SK-N-MC (cell line): ENCODE data around the gene NANP.
"Not testable (repeated sequence)": the region's sequence is repeated elsewhere in the genome, so short reads cannot be mapped to it uniquely, and the experiment has no call there.

ENCODE experiments used
- DNase-seq: peaks from one replicate; pipeline ENCODE4 v3.0.0-alpha.2; 2011; ENCODE audit warnings: low read depth, low spot score
- H3K27ac ChIP-seq: fragments of 200-600 bp; sonication (generic); 2 replicates; pipeline ENCODE4 v1.5.1; 2016; ENCODE audit warnings: mixed run types
- H3K36me3 ChIP-seq: fragments of 200-600 bp; sonication (generic); 2 replicates; pipeline ENCODE4 v1.6.1; 2017; ENCODE audit warnings: antibody characterized with exemption, low read length, mixed read lengths; ENCODE audit not compliant: insufficient read depth
- H3K4me3 ChIP-seq: fragments of 200-600 bp; sonication (generic); 2 replicates; pipeline ENCODE4 v1.5.1; 2016
- H3K9ac ChIP-seq: fragments of 200-600 bp; sonication (generic); 2 replicates; pipeline ENCODE4 v1.8.0; 2017; ENCODE audit warnings: mixed run types, mixed read lengths; ENCODE audit not compliant: insufficient read length
- H3K9me3 ChIP-seq: fragments of 200-600 bp; sonication (generic); 2 replicates; pipeline ENCODE4 v1.6.1; 2017; ENCODE audit warnings: low read depth, mild to moderate bottlenecking, antibody characterized with exemption, low read length, moderate library complexity, mixed read lengths
- EZH2 ChIP-seq: fragments of 200-600 bp; sonication (generic); IDR thresholded peaks from one replicate; pipeline ENCODE4 v1.6.1; 2017; ENCODE audit warnings: antibody characterized with exemption
- FOXP2 ChIP-seq: optimal IDR thresholded peaks from 2 replicates; pipeline ENCODE3; 2011; ENCODE audit warnings: mild to moderate bottlenecking, moderate library complexity; ENCODE audit not compliant: insufficient read depth; ENCODE audit errors: extremely low read length, control extremely low read depth
- POLR2AphosphoS5 ChIP-seq: IDR thresholded peaks from 2 replicates; pipeline ENCODE4 v1.6.1; 2012; ENCODE audit warnings: mild to moderate bottlenecking, low read depth, low read length, borderline replicate concordance

Gene NANP

GRCh38 chr20:25622049-25622448 is 1.8 kb downstream of the NANP start:
- peaks cover 4% of the 10 kb centered on the region for H3K36me3 ChIP-seq
- no peak overlapping the region for H3K27ac ChIP-seq
- H3K9me3 ChIP-seq = no peaks in the 10 kb centered on the region
- peak overlapping the region; percentile 96 for H3K4me3 ChIP-seq
- no peak for TF ChIP-seq FOXP2
- TF ChIP-seq EZH2 = no peak
- TF ChIP-seq POLR2AphosphoS5 = no peak
- DNase-seq = no peak
- peak overlapping the region; percentile 100 for H3K9ac ChIP-seq

DNA sequence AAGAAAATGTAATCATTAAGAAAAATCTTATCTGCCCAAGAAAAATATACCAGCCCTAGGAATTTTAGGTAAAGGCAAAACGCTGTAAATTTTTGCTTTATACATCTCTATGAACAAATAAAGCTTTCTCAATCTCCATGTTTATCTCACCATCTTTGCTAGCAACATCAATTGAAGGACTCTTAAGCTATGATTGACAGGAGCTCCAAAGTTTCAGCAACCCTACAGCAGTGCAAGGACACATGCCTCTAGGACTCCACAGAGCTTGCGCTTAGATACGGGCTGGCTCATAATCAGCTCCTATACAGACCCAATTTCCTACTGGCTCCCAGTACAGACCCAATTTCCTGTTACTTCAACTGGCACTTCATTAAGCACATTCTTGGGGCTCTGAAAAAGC is 4.3 kb downstream of the NANP start:
- Histone ChIP-seq H3K36me3 (peaks cover 23% of the 10 kb centered on the region), H3K4me3 (no peak overlapping the region)

GRCh38 chr20:25608774-25609173 is 15.0 kb downstream of the NANP start:
- no peak overlapping the region for H3K4me3 ChIP-seq
- no peak for TF ChIP-seq EZH2
- TF ChIP-seq FOXP2 = no peak
- TF ChIP-seq POLR2AphosphoS5 = no peak
- no peak overlapping the region for H3K27ac ChIP-seq
- no peaks in the 10 kb centered on the region for H3K9me3 ChIP-seq
- DNase-seq = no peak
- H3K9ac ChIP-seq = no peak overlapping the region
- H3K36me3 ChIP-seq = peaks cover 5% of the 10 kb centered on the region; the same call in 1 of the 2 replicates

More for the DNA sequence above, 4.3 kb downstream of the NANP start:
- H3K9me3 ChIP-seq = no peaks in the 10 kb centered on the region
- no peak overlapping the region for H3K9ac ChIP-seq
- no peak for DNase-seq
- H3K27ac ChIP-seq = no peak overlapping the region
- TF ChIP-seq EZH2 = no peak
- no peak for TF ChIP-seq POLR2AphosphoS5
- no peak for TF ChIP-seq FOXP2

- no peak for TF ChIP-seq EZH2
- no peak for TF ChIP-seq POLR2AphosphoS5
- TF ChIP-seq FOXP2 = no peak
- no peak overlapping the region for H3K9ac ChIP-seq
- DNase-seq = no peak
These were observed 17.6 kb downstream of the NANP start for GRCh38 chr20:25606094-25606695.

GRCh38 chr20:25605148-25605547 is 18.7 kb downstream of the NANP start:
- Histone ChIP-seq H3K9ac (no peak overlapping the region), H3K27ac (no peak overlapping the region), H3K36me3 (no peaks in the 10 kb centered on the region), H3K4me3 (no peak overlapping the region), H3K9me3 (no peaks in the 10 kb centered on the region)
- no peak for DNase-seq
- TF ChIP-seq FOXP2 = no peak
- TF ChIP-seq POLR2AphosphoS5 = no peak
- TF ChIP-seq EZH2 = no peak

More at GRCh38 chr20:25606094-25606695, 17.6 kb downstream of the NANP start:
- H3K36me3 ChIP-seq = no peaks in the 10 kb centered on the region
- no peaks in the 10 kb centered on the region for H3K9me3 ChIP-seq
- H3K4me3 ChIP-seq = no peak overlapping the region
- H3K27ac ChIP-seq = no peak overlapping the region

- Histone ChIP-seq H3K4me3 (no peak overlapping the region), H3K9me3 (no peaks in the 10 kb centered on the region), H3K27ac (no peak overlapping the region), H3K36me3 (no peaks in the 10 kb centered on the region), H3K9ac (no peak overlapping the region)
- DNase-seq = no peak
- TF ChIP-seq FOXP2 (no peak), EZH2 (no peak), POLR2AphosphoS5 (no peak)
These were observed 19.2 kb downstream of the NANP start for GRCh38 chr20:25604611-25605010.

DNA sequence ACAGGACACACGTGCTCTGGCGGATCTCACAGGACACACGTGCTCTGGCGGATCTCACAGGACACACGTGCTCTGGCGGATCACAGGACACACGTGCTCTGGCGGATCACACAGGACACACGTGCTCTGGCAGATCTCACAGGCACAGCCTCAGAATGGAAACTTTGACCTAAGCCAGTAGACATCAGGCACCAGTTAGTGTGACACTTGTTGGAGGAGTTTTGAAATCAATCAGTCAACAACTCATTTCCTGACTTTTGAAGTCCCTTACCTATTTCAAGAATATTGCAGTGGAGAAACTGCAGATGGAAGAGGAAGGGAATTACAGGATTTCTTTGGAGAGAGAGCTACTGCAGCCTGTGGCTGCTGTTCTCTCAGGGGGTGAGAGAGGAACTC is 20.9 kb downstream of the NANP start:
- H3K36me3 ChIP-seq, H3K9me3 ChIP-seq, DNase-seq, H3K27ac ChIP-seq, H3K4me3 ChIP-seq, H3K9ac ChIP-seq: not testable (repeated sequence)

DNA sequence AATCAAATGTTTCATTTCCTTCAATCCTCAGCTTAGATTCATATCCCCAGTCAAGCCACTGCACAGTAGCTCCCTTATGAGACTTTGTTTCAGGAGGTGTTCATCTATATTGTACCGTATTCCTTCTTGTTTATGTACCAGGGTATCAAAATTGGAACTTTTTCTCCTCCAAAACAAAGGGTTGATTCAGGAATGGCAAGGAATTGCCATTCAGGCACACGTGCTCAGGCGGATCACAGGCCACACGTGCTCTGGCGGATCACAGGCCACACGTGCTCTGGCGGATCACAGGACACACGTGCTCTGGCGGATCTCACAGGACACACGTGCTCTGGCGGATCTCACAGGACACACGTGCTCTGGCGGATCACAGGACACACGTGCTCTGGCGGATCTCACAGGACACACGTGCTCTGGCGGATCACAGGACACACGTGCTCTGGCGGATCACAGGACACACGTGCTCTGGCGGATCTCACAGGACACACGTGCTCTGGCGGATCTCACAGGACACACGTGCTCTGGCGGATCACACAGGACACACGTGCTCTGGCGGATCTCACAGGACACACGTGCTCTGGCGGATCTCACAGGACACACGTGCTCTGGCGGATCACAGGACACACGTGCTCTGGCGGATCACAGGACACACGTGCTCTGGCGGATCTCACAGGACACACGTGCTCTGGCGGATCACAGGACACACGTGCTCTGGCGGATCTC is 21.5 kb downstream of the NANP start:
- not testable (repeated sequence) for H3K9ac ChIP-seq, H3K9me3 ChIP-seq, DNase-seq

GRCh38 chr20:25601659-25602058 is 22.2 kb downstream of the NANP start:
- no peak for TF ChIP-seq FOXP2
- TF ChIP-seq POLR2AphosphoS5 = no peak
- no peak for TF ChIP-seq EZH2
- no peak overlapping the region for H3K27ac ChIP-seq
- no peak for DNase-seq

More for the DNA sequence above, 21.5 kb downstream of the NANP start:
- not testable (repeated sequence) for H3K36me3 ChIP-seq, H3K4me3 ChIP-seq, H3K27ac ChIP-seq

More at GRCh38 chr20:25601659-25602058, 22.2 kb downstream of the NANP start:
- Histone ChIP-seq H3K4me3 (no peak overlapping the region), H3K9me3 (no peaks in the 10 kb centered on the region), H3K9ac (no peak overlapping the region), H3K36me3 (no peaks in the 10 kb centered on the region)
